Measurements from ENCODE around the gene PLPPR1. TPM values are rescaled to one million over a fixed set of nuclear protein-coding genes. Genes with fewer than 3 reads are reported as not detected.

PLPPR1 gene
- total and polyA plus RNA-seq, 2 donors (not counting 3 experiments of a cell fraction or from before 2014, with no cell fraction given), result 0.18 to 0.50 TPM

DNA sequence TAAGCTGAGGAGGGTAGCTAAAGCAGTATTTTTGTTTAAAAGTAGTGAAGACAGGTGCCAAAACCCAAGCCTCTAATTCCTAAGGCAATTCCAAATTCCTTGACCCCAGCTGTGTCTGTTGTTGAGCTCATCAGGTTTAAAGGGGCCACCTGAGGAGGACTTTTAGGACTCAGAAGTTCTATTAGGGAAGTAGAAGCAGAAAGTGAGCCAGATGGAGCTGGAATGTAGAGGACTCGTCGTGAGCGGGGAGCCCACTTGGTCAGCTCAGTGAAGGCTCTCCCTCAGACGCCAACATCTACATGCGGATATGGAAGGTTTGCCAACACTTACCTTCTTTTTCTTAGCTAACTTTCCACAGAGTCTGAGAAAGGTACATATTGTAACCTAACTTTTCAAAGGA, 102.8 kb downstream of the PLPPR1 start:
- TF ChIP-seq, protein P1, sequence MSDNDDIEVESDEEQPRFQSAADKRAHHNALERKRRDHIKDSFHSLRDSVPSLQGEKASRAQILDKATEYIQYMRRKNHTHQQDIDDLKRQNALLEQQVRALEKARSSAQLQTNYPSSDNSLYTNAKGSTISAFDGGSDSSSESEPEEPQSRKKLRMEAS (IDR thresholded peaks at IDR 0.05; ENCODE audit: insufficient read depth, insufficient read length), result no peak
- TF ChIP-seq FOS (IDR thresholded peaks at IDR 0.05; ENCODE audit: borderline replicate concordance, insufficient read depth, low read length) (no peak), POLR2AphosphoS5 (IDR thresholded peaks at IDR 0.05; ENCODE audit: insufficient read depth, low read depth, low read length) (no peak), POLR2A (IDR thresholded peaks at IDR 0.05; ENCODE audit: low read depth, low read length) (no peak), EZH2 (IDR thresholded peaks at IDR 0.05; ENCODE audit: borderline replicate concordance, low read depth, low read length, severe bottlenecking) (no peak), JUN (IDR thresholded peaks at IDR 0.05; ENCODE audit: borderline replicate concordance, insufficient read depth, insufficient read length, low read depth) (no peak), GATA2 (IDR thresholded peaks at IDR 0.05; ENCODE audit: insufficient read depth, insufficient read length, low read depth, low read length) (no peak), MYC (IDR thresholded peaks at IDR 0.05; ENCODE audit: low read depth, low read length) (no peak)
- TF ChIP-seq, protein P2, sequence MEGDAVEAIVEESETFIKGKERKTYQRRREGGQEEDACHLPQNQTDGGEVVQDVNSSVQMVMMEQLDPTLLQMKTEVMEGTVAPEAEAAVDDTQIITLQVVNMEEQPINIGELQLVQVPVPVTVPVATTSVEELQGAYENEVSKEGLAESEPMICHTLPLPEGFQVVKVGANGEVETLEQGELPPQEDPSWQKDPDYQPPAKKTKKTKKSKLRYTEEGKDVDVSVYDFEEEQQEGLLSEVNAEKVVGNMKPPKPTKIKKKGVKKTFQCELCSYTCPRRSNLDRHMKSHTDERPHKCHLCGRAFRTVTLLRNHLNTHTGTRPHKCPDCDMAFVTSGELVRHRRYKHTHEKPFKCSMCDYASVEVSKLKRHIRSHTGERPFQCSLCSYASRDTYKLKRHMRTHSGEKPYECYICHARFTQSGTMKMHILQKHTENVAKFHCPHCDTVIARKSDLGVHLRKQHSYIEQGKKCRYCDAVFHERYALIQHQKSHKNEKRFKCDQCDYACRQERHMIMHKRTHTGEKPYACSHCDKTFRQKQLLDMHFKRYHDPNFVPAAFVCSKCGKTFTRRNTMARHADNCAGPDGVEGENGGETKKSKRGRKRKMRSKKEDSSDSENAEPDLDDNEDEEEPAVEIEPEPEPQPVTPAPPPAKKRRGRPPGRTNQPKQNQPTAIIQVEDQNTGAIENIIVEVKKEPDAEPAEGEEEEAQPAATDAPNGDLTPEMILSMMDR (IDR thresholded peaks at IDR 0.05; ENCODE audit: extremely low read depth in 1 of 2, insufficient read depth in 1 of 2, low read depth in 1 of 2, low read length in 2 of 2), result no peak
- H3K4me2 ChIP-seq (ENCODE audit: insufficient read depth, low read length), result no peak overlapping the region
- H4K20me1 ChIP-seq (replicated peaks; ENCODE audit: control insufficient read depth, extremely low read depth, insufficient read depth, low read length), result no peaks in the 10 kb centered on the region
- H3K4me1 ChIP-seq (ENCODE audit: control insufficient read depth, extremely low read depth, insufficient read depth, low read length), result no peaks in the 10 kb centered on the region
- peaks cover 2% of the 10 kb centered on the region in 2 experiments for H3K27me3 ChIP-seq (ENCODE audit: control insufficient read depth in 2 of 2, insufficient read depth in 2 of 2, low read length in 2 of 2)
- H2AFZ ChIP-seq (ENCODE audit: low read depth, low read length), result no peak overlapping the region
- POLR2A ChIA-PET, result no interaction called here
- no peak overlapping the region for H3K9ac ChIP-seq (replicated peaks; ENCODE audit: extremely low read depth, insufficient read depth, low read length)
- FAIRE-seq (no peak), DNase-seq (ENCODE audit: low read depth, low spot score) (no peak)
- H3K9me3 ChIP-seq (replicated peaks; ENCODE audit: control insufficient read depth, insufficient read depth, low read length), result no peaks in the 10 kb centered on the region
- dilution Hi-C loops (cut with MboI; ENCODE audit: extremely low pct_ligation_motif_present, low sequenced_read_pairs), result no loop called here
- CTCF ChIA-PET, result interaction anchor here (0.9 to 1.4 kb wide), 3 partner anchors 10 to 12 kb away, joined by 3 to 8 read pairs (median 4); no protein-coding TSS in a partner anchor
- H3K4me3 ChIP-seq (replicated peaks in 1 of 3; ENCODE audit: insufficient read depth in 1 of 3, low read depth in 1 of 3, low read length in 3 of 3), result no peak overlapping the region
- H3K9me1 ChIP-seq (replicated peaks; ENCODE audit: control insufficient read depth, extremely low read depth, insufficient read depth, low read length), result no peaks in the 10 kb centered on the region
- H3K27ac ChIP-seq (ENCODE audit: insufficient read depth, low read depth, low read length), result no peak overlapping the region
- H3K36me3 ChIP-seq (ENCODE audit: control insufficient read depth in 2 of 2, extremely low read depth in 1 of 2, insufficient read depth in 2 of 2, low read length in 2 of 2), result no peaks in the 10 kb centered on the region
- intact Hi-C loops (cut with micrococcal nuclease), result no loop called here
- H3K79me2 ChIP-seq (ENCODE audit: control insufficient read depth, insufficient read depth, low read length), result no peaks in the 10 kb centered on the region
- BruUV-seq (replicated peaks), result no TSS peak
